AG04450 (cell line): ENCODE data around the gene WDFY3. TPM values are rescaled to one million over a fixed set of nuclear protein-coding genes. Genes with fewer than 3 reads are reported as not detected.

ENCODE experiments used
- CTCF ChIA-PET: fragments of 300-600, 350-600 bp; formaldehyde crosslinking; extraction: SDS; loops from one replicate; lab custom pipeline; 2022; ENCODE audit warnings: antibody characterized with exemption, inconsistent platforms; lab: Charles Lee
- POLR2A ChIA-PET: fragments of 350-600 bp; formaldehyde crosslinking; extraction: SDS; loops from one replicate; lab custom pipeline; 2021; ENCODE audit warnings: antibody characterized with exemption, inconsistent platforms; lab: Yijun Ruan, JAX
- DNase-seq: peaks from one replicate; pipeline ENCODE4 v3.0.0-alpha.2; 2011; ENCODE audit warnings: low read depth, low spot score
- H3K27ac ChIP-seq: one replicate; pipeline ENCODE4 v1.5.1; 2012; ENCODE audit warnings: low read depth, low read length, control low read depth
- H3K27me3 ChIP-seq: one replicate; pipeline ENCODE4 v1.6.0; 2012; ENCODE audit warnings: low read length; ENCODE audit not compliant: control insufficient read depth, insufficient read depth
- H3K4me3 ChIP-seq: 2 replicates; pipeline ENCODE4 v1.5.1; 2011; ENCODE audit warnings: mild to moderate bottlenecking, low read depth, low read length, control low read depth
- H3K9me3 ChIP-seq: 2 replicates; pipeline ENCODE4 v1.5.1; 2012; ENCODE audit warnings: low read length; ENCODE audit not compliant: control insufficient read depth, insufficient read depth
- CTCF ChIP-seq: IDR thresholded peaks from 2 replicates; pipeline ENCODE4 v1.5.1; 2011; ENCODE audit warnings: low read depth, low read length, control low read depth, inconsistent platforms
- polyA plus RNA-seq: library from polyadenylated mRNA; depleted of rRNA; stranded (reverse); fragments of >200 nt; gene quantifications from 2 replicates; pipeline ENCODE4 v1.2.3, GENCODE V29; 2011

WDFY3 gene
- polyA plus RNA-seq, 1 experiment: 31.5 TPM

- no peaks in the 10 kb centered on the region for H3K9me3 ChIP-seq
- H3K27ac ChIP-seq: no peak overlapping the region
- no peaks in the 10 kb centered on the region for H3K27me3 ChIP-seq
- ChIA-PET POLR2A (no interaction called here), CTCF (no interaction called here)
- no peak for DNase-seq
- H3K4me3 ChIP-seq: no peak overlapping the region
- no peak for TF ChIP-seq CTCF
These were observed 27.8 kb upstream of the WDFY3 start for GRCh38 chr4:84994280-84994679.

GRCh38 chr4:84985952-84986351, 19.5 kb upstream of the WDFY3 start:
- Histone ChIP-seq H3K9me3 (peaks cover 7% of the 10 kb centered on the region), H3K27me3 (no peaks in the 10 kb centered on the region), H3K4me3 (no peak overlapping the region), H3K27ac (no peak overlapping the region)
- ChIA-PET CTCF (interaction anchor here (1.5 kb wide), 1 partner anchor 236 kb away, joined by 5 read pairs; no protein-coding TSS in a partner anchor), POLR2A (no interaction called here)
- no peak for TF ChIP-seq CTCF
- no peak for DNase-seq

- Histone ChIP-seq H3K9me3 (no peaks in the 10 kb centered on the region), H3K4me3 (no peak overlapping the region), H3K27ac (no peak overlapping the region), H3K27me3 (no peaks in the 10 kb centered on the region)
- no peak for TF ChIP-seq CTCF
- DNase-seq: no peak
- ChIA-PET CTCF (interaction anchor here (1.7 kb wide), 1 partner anchor 399 kb away, joined by 4 read pairs; no protein-coding TSS in a partner anchor), POLR2A (no interaction called here)
These were observed 10.9 kb upstream of the WDFY3 start for GRCh38 chr4:84977396-84977795.

GRCh38 chr4:84973856-84974255, 7.4 kb upstream of the WDFY3 start:
- TF ChIP-seq CTCF: no peak
- Histone ChIP-seq H3K4me3 (no peak overlapping the region), H3K27ac (no peak overlapping the region), H3K27me3 (no peaks in the 10 kb centered on the region), H3K9me3 (no peaks in the 10 kb centered on the region)
- no peak for DNase-seq
- ChIA-PET CTCF (interaction anchor here (1.5 kb wide), 1 partner anchor 224 kb away, joined by 6 read pairs; no protein-coding TSS in a partner anchor), POLR2A (no interaction called here)

GRCh38 chr4:84971319-84971932, 4.9 kb upstream of the WDFY3 start:
- no peak overlapping the region for H3K4me3 ChIP-seq
- no peak overlapping the region for H3K27ac ChIP-seq
- ChIA-PET CTCF (interaction anchor here (0.5 to 3.8 kb wide), 58 partner anchors 10 to 1200 kb away, joined by 3 to 152 read pairs (median 4); no protein-coding TSS in a partner anchor), POLR2A (interaction anchor here (1.4 kb wide), 1 partner anchor 221 kb away, joined by 5 read pairs; no protein-coding TSS in a partner anchor)
- DNase-seq: no peak
- H3K27me3 ChIP-seq: no peaks in the 10 kb centered on the region
- H3K9me3 ChIP-seq: no peaks in the 10 kb centered on the region
- TF ChIP-seq CTCF: peak; percentile 57
